ENCODE results near the gene CAMK2G.
"Not testable (repeated sequence)": the region's sequence is repeated elsewhere in the genome, so short reads cannot be mapped to it uniquely, and the experiment has no call there.

Gene CAMK2G

DNA sequence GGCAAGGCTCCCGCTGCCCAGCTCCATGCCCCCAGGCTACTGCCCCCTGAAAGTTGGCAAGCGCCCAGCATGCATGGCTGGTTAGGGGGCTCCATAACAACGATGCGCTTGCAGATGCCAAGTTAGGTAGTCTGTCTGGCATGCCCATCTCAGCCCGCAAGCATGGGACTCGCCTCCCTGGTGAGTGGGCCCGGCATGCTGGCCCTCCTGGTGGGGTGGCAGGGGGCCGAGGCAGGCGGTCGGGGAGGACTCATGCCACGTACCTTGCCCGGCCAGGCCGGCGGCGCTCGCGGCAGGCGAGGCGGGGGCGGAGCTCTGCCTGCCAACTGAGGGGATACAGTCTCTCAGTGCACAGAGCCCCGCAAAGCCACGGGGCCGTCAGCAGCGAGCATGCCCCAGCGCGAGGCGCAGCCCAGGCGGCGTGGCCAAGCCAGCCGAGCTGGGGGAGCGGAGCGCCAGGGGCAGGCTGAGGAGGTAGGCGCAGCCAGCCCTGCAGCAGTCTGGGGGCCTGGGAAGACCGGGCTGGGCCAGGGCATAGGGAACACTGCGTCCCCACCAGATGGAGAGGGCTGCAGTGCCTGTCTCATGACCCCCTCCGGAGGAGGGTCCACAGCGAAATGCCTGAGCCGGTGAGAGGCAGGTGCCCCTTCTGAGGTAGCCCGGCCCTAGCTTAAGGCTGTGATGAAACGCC lies 34.9 kb downstream of the CAMK2G start:
- DNase-seq (ENCODE audit: low spot score): no peak

DNA sequence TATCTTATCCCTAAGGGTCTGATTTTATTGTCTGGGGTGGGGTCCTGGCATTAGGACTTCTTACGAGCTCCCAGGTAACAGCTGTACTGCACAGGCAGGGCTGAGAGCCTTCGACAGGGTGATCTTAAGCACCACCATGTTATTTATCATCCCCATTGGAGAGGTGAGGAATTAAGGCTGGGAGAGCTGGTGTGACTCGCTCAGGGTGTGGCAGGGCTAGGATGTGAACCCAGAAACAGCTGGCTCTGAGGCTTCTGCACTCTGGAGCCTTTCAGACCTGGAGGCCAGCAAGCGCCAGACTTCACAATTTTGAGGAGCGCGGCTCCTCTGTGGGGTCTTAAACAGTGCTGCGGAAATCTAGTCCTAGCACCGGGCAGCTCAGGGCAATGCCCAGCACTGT lies 35.5 kb downstream of the CAMK2G start:
- peak; percentile 56 for DNase-seq (ENCODE audit: low spot score)

DNA sequence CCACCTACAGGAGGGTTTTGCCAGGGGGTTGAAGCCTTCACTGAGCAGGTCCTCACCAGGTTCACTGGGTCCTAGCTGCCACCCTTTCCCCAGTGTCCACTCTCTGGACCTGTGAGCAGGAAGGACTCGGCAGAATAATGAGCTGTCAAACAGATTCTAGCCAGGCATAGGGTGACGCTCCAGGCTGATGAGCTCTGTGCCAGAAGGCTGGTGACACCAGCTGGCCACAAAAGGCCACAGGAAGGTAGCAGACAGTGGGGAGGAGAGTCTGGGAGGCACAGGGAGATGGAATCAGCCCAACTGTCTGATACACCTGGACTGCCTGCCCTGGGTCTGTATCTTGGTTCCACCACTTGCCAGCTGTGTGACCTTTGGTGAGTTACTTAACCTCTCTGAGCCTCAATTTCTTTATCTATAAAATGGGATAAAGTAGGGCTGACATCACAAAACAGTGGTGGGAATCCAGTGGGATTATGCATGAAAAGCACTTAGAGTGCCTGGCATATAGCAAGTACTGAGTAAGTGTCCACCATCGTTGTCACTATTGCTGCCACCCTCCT lies 36.3 kb downstream of the CAMK2G start:
- DNase-seq (ENCODE audit: low spot score): no peak

DNA sequence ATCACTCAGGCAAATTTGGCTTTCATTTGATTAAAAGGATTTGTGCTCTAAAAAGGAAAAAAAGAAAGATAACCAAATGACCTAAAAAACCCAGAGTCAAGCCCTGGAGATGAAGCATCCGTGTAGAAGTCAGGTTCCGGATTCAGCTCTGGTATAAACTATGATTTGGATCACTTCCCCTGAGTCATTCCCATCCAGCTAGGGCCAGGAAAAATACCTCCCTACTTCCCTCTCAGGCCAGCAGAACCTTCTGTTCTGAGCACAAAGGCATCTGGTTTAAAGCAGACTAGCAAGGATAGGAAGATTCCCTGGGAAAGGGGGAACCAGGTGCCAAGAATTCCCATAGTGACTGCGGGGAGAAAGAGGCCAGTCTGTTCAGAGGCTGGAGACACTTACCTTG lies 37.3 kb downstream of the CAMK2G start:
- peak; percentile 79 for DNase-seq (ENCODE audit: low spot score)

DNA sequence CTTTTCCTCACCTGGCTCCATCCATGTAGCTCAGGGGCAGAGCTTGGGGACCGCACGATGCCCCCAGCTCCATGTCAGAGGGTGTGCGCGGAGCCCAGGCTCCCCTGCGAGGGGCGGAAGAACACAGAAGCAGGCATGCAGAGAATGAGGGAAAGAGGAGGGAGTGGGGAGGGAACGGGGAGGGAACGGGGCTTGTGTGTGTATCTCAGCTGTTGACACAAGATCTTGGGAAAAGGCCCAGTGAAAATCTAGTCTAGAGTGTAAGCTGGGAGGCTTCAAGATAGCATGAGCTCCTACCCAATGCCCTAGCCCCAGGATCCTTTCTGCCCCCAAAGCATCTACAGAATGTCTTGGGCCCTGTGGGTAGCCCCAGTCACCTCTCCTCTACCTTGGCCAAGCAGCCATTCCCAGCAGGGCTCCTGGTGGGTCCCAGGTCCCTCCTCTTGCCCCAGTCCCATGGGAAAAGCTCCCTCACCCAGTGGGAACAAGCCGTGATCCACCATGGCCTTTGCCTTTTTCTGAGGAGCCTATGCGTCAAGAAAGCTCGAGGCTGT lies 37.9 kb downstream of the CAMK2G start:
- no peak for DNase-seq (ENCODE audit: low spot score)

DNA sequence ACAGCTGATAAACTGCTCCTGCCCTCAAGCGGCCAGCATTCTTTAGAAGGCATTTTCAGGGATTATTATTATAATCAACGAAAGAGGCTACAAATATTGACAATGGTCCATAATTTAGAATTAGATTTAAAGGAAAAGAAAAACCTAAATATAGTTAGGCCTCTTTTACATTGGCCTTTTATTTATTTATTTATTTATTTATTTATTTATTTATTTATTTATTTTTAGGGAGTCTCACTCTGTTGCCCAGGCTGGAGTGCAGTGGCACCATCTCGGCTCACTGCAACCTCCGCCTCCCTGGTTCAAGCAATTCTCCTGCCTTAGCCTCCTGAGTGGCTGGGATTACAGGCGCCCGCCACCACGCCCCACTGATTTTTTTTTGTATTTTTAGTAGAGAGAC lies 45.3 kb downstream of the CAMK2G start:
- not testable (repeated sequence) for DNase-seq (ENCODE audit: low spot score)

DNA sequence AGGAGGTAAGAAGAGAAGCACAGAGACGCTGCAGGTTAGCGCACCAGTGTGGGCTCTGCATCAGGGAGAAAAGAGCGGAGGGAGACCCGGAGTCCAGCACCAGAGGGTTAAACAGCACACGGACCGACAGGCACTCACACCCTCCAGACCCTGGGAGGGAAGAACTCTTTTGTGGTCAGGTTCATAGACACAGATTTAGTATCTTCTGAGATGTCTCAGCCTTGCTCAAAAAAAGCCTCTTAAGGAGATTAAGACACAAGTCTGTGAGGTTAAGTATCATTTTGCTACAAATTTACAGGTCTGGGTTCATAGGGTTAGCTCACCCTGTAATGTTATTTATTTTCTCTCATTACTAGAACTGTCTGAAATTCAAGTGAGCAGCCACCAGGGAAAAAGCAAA lies 46.2 kb downstream of the CAMK2G start:
- DNase-seq (ENCODE audit: low spot score): no peak

DNA sequence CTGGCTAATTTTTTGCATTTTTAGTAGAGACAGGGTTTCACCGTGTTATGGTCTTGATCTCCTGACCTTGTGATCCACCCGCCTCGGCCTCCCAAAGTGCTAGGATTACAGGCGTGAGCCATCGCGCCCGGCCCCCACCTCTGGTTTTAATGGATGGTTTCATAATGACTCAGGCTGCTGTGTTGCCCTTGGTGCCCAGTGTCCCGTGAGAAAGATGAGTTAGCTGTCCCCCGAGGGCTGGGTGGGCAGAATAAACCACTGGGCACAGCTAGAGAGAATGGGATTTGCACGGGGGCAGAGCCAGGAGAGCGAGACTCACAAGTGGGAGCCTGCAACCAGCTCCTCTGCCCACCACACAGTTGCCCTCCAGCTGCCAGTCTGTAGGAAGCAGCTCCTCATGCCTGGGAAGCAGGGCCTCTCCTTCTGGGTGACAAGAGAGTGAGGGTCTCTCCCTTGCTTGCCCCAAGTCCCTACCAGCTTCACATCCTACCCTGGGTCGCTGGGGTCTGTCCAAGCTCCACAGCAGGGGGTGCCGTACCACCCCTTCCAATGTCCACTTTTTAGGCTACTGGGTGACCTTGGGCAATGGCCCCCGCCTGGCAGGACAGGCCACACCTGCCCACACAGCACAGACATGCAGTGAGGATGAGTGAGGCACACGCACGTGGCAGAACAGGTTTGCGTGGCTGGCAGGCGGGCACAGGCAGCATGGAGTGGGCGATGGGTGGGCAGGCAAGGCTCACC lies 46.8 kb downstream of the CAMK2G start:
- DNase-seq (ENCODE audit: low spot score): no peak

DNA sequence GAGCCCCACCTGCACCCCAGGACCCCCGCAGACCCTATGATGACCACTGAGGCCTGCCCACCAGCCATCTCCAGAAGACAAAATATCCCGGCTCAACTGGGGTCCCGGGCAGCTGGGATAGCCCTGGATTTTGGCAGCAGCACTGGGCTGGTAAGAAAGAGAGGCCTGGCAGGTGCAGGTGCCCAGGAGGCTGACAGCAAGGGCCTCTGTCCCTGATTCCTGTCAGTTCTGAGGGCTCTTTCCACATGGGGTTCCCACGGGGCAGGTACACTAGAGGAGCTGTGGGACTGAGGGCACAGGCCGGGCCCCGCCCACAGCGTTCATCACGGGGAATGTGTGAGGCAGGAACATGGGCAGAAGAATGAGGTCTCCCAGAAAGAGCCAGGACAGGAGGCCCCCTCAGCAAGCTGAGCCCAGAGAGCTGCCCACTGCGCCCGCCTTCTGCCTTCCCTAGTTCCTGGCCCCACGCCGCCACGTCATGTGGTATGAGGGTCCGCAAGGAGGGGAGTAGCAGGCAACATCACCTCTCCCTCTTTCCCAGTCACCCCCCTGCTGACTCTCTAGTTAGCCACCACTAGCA lies 50.1 kb downstream of the CAMK2G start:
- no peak for DNase-seq (ENCODE audit: low spot score)

DNA sequence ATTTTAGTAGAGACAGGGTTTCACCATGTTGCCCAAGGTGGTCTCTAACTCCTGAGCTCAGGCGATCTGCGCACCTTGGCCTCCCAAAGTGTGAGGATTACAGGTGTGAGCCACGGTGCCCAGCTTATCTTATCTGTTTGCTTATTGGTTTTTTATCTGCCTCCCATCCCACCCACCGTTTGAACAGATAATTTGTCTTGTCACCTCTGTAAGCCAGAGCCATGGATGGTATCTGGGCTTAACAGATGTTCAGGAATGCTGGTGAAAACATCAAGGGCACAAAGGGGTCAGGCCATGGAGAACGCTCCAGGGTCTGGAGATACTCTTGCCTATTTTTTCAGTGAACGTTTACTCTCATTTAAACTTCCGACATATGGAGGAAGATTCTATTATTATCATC lies 51.0 kb downstream of the CAMK2G start:
- DNase-seq (ENCODE audit: low spot score): no peak

DNA sequence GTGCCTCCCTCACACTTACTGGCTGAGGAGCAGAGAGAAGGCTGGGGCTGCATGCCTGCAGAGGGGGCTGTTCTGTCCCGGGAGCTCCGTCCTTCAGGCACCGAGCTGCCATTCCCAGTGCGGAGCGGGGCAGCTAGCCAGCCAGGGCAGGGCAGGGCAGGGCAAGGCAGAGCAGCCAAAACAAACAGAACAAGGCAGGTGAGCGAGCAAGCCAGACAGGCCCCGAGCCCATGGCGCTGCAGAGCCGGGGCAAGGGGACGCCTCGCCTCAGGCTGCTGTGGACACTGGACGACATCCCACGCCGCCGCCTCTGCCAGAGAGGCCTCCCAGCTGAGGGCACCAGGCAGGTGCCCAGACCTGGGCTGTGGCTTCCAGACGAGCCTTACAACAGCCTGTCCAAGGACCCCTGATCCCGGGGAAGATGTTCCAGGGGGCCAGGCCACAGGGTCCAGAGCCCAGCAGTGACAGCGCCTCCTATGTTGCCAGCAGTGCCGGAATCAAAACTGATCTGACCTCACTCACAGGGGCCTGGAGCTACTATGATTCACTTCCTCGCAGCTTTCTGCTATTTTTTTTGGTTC lies 54.8 kb downstream of the CAMK2G start:
- no peak for DNase-seq (ENCODE audit: low spot score)

DNA sequence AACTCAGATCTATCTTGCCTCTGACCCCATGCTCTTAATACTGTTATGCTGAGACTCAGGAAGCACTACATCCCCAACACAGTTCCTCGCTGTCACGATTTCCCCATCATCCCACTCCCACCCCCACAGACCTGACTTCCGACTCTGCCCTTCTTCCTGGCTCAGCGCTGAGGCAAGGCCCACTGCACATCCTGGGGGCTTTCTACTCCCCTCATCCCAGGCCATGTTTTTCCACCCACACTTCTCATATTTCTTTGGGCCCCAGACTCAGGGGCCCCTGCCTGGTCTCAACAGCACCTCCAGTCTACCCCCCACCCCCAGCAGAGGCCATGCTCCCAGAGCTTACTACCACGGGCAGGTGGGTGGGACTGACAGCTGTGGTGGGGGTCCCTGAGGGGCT lies 55.3 kb downstream of the CAMK2G start:
- no peak for DNase-seq (ENCODE audit: low spot score)

DNA sequence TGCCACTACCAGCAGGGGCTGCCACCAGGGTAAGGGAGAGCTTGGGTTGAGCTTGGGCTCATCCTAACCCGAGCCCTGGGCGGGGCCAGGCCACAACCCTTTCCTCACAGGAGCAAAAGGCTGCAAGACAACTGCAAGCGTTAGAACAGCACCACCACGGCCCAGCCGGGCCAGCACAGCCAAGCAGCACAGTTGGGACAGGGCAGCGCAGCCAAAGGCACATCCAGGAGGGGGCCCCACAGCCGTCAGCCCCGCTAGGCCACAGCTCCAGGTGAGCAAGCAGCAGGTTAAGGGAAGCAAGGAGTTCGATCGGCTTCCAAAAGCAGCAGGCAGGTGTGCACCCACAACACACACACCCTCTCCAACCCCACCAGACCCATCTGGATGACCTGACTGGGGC lies 56.0 kb downstream of the CAMK2G start:
- DNase-seq (ENCODE audit: low spot score): no peak

DNA sequence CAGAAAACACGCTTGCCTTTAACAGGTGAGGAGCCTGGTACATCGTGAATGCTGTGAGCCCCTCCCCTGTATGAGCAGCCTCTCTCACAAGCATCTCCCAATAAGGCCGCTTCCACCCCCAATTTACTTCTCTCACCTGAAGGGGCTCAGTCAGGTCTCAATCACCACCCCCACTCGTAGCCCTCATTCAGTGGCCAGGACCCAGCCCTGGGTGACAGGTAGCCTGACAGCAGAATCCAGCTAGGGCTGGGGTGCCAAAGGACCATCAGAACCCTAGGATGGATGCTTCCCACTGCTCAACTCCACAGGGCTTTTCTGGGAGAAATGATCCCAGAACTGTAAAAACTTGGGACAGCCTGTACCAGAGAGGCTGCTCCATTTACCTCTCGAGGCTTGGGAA lies 56.5 kb downstream of the CAMK2G start:
- no peak for DNase-seq (ENCODE audit: low spot score)

DNA sequence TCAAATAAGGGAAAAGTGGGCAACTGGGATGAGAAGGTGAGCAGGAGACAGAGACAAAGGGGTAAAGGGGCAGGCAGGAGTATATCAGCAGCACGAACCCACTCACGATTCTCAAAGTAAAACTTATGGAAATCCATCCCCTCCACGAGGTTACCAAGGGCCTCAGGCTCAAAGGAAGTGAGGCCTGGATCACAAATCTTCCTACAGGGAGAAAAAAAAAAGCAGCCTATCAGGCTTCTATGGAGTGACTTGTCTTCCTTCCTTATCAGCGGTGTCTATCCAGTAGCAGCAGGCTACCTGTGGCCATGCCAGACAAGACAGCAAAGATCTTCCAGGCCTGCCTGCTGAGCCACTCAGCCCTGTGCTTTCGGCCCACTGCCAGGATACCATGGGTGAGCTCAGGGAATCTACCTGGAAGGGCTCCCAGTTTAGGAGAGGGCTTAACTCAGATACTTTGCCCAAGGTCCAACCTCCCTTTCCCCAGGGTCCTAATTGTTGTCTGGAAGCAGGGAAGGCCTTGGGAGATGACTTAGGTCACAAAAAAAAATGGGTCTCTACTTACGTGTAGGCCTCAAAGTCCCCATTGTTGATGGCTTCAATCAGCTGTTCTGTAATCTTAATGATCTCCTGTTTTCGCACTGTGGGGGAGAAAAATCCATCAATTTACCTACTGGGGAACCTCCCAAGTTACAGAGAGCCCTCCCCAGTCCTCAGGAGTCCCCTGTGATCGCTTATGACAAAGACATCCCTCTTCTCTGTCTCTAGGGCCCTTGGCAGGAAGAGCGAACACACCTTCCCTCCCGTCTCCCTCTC lies 57.2 kb downstream of the CAMK2G start:
- DNase-seq (ENCODE audit: low spot score): no peak

DNA sequence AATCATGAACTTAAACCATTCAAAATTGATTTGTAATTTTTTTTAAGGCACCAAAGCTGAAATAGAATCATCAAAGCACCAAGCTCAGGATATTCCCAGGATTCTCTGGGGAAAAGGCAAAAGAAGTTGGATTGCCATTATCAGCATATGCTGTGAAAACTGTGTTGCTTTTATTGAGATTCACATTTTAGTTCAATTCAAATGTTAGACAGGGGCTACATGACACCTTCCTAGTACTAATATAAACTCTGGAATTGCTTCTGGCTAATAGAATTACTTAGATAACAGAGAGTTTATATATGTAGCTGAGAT lies 58.7 kb downstream of the CAMK2G start:
- no peak for DNase-seq (ENCODE audit: low spot score)

DNA sequence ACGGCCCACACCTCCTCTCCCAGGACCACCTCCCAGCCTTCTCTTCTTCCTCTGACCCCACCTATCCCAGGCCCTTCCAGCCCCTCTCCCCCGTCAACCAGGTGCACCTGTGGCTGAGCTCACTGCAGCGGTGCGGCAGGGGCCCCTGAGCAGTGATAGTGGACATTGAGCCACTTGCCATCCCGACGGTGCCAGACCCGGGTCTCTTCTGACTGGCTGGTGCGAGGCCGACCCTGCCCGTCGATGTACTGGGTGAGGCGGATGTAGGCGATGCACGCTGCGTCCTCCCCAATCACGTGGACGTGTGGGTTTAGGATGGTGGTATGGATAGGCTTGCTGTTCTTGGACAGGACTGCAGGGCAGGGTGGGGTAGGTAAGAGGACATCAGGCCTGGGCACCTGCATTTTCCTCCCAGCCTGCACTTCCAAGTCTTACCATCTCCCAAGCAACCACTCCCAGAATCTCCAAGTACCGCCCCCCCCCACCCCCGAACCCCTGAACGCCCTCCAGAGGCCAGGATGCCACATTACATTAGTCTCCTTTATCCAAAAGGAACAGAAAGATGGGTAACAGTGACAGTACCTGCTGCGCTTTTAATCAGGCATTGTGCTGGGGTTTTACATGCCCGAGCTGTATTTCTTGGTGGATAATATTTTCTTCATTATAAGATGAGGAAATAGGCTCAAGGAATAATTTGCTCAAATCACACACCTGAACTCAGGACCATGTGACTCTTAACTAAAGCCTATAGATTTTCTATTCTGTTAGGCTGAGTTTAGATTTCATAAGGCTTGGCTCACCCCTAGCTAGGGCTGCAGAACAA lies 59.2 kb downstream of the CAMK2G start:
- DNase-seq (ENCODE audit: low spot score): no peak

DNA sequence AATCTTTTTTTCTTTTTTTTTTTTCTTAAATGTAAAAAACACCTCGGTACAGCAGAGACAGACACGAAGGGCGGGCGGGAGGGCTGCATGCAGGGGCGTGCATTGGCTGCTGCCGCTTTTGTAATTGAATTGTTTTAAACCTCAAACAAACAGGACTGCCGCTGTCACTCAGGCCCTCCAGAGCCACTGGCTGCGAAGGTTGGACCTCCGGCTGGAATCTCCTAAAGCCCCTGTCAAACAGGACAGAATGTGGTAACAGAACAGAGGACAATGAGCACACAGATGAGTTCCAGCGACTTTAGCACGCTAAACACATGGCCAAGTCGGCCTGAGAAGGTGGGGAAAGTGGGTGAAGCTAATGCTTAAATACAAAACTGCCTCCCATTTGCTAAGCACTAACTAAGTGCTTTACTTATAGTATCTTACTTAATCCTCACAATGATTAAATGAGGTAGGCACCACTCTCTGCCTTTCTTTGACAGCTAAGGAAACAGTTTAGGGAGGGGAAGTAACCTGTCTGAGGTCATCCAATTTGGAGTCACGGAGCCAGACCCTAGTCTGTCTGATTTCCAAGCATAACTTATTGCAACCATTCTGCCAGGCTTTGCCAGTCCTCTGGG lies 60.0 kb downstream of the CAMK2G start:
- DNase-seq (ENCODE audit: low spot score): no peak

DNA sequence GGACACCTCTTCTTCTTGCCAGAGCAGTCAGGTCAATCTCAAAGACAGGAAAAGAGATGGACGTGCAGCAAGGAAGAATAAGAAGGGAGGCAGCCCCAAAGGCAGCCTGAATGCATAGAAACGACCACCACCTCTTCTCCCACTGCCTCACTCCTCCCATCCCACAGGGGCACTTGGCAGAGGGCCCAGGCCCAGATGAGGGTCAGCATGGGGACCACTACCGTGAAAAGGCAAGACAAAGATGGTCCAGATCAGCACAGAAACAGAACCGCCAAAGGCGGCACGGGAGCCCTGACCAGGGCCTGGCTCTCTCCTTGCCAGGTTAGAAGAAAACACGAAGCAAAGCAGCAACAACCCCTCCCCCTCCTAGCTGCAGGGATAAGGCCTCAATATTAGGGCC lies 61.0 kb downstream of the CAMK2G start:
- DNase-seq (ENCODE audit: low spot score): no peak

DNA sequence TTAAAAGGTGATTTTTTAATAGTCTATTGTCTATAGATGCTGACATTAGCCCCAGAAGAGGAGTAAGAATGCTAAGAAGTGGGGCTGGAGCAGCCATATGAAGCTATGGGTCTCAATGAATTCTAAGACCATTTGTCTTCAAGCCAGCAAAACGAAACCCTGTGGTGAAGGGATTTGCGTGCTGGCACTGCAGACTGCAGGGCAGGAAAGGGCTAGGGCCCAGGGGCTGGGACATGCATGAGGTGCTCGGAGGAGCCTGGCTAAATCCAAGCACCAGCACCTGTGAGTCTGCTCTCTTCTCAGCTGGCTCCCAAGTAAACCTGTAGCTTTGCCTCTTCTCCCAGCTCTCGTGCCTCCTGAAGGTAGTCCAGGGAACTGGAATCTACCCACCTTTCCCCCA lies 61.7 kb downstream of the CAMK2G start:
- DNase-seq (ENCODE audit: low spot score): no peak
